HCT116 (cell line): ENCODE measurements around the gene WAC.

Experiments used
- CBX3 ChIP-seq: IDR thresholded peaks from 2 replicates; pipeline ENCODE4 v1.6.1; 2012; ENCODE audit warnings: low read depth
- EZH2phosphoT487 ChIP-seq: fragments of 200-600 bp; IDR thresholded peaks from 2 replicates; pipeline ENCODE4 v1.6.1; 2018; ENCODE audit warnings: antibody characterized with exemption, borderline replicate concordance
- JUND ChIP-seq: IDR thresholded peaks from 2 replicates; pipeline ENCODE4 v1.6.1; 2012
- POLR2A ChIP-seq: IDR thresholded peaks from 2 replicates; pipeline ENCODE4 v1.7.0; 2011; ENCODE audit warnings: borderline replicate concordance; ENCODE audit not compliant: insufficient read depth, insufficient read length; ENCODE audit errors: extremely low read depth
- POLR2AphosphoS5 ChIP-seq: IDR thresholded peaks from 2 replicates; pipeline ENCODE4 v1.6.1; 2011; ENCODE audit warnings: mild to moderate bottlenecking, low read depth, low read length, moderate library complexity
- SIN3A ChIP-seq: IDR thresholded peaks from 2 replicates; pipeline ENCODE4 v1.6.1; 2012; ENCODE audit warnings: low read depth
- SRF ChIP-seq: IDR thresholded peaks from 2 replicates; pipeline ENCODE4 v1.6.1; 2012; ENCODE audit warnings: low read depth
- YY1 ChIP-seq: IDR thresholded peaks from 2 replicates; pipeline ENCODE4 v1.6.1; 2011; ENCODE audit warnings: low read length, low read depth, moderate library complexity, mild to moderate bottlenecking; ENCODE audit not compliant: insufficient replicate concordance; ENCODE audit errors: extremely low read depth
- ZFX ChIP-seq: fragments of 450-650 bp; IDR thresholded peaks from 2 replicates; pipeline ENCODE4 v1.6.1; 2017
- TF ChIP-seq, protein P1 (sequence below), 3 experiments: fragments of 200-600 bp in 1 of 3; sonication (generic) in 1 of 3; IDR thresholded peaks in 2 of 3; conservative IDR thresholded peaks in 1 of 3; 2 replicates each; pipeline ENCODE4 v1.5.1; 2012 to 2017; ENCODE audit warnings: low read depth in 2 of 3, low read length in 2 of 3, antibody characterized with exemption in 1 of 3, borderline replicate concordance in 1 of 3, control low read depth in 1 of 3, mild to moderate bottlenecking in 1 of 3, mixed read lengths in 1 of 3, mixed run types in 1 of 3, moderate library complexity in 1 of 3; ENCODE audit not compliant: insufficient read depth in 1 of 3
- TF ChIP-seq, protein P2 (sequence below): IDR thresholded peaks from 2 replicates; pipeline ENCODE4 v1.6.1; 2012; ENCODE audit warnings: low read depth
- TF ChIP-seq, protein P3 (sequence below): IDR thresholded peaks from 2 replicates; pipeline ENCODE4 v1.6.1; 2012

DNA sequence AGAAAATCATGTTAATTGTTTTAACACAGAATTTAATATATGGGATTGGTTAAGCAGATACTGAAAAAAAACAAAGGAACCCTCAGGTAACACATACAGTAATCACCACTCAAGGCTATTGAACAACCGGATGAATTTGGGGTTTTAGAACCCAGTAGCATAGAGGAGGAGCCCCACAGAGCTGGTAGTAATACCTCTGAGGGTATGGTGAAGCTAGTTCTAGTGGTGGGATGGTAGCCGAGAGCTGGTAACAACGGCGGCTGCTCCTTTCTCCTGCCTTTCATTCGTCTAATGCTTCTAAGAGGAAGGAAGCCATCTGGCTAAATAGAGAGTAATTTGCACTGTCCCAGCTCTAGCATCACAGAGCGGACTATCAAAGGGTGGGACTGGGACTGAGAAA is 52.2 kb downstream of the WAC start:
- TF ChIP-seq POLR2A, result no peak
- TF ChIP-seq EZH2phosphoT487, result no peak
- TF ChIP-seq, protein P1, sequence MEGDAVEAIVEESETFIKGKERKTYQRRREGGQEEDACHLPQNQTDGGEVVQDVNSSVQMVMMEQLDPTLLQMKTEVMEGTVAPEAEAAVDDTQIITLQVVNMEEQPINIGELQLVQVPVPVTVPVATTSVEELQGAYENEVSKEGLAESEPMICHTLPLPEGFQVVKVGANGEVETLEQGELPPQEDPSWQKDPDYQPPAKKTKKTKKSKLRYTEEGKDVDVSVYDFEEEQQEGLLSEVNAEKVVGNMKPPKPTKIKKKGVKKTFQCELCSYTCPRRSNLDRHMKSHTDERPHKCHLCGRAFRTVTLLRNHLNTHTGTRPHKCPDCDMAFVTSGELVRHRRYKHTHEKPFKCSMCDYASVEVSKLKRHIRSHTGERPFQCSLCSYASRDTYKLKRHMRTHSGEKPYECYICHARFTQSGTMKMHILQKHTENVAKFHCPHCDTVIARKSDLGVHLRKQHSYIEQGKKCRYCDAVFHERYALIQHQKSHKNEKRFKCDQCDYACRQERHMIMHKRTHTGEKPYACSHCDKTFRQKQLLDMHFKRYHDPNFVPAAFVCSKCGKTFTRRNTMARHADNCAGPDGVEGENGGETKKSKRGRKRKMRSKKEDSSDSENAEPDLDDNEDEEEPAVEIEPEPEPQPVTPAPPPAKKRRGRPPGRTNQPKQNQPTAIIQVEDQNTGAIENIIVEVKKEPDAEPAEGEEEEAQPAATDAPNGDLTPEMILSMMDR (IDR thresholded peaks at IDR 0.05 in 2 of 3, conservative IDR thresholded peaks at IDR 0.05 in 1 of 3; ENCODE audit: borderline replicate concordance in 1 of 3, insufficient read depth in 1 of 3, low read depth in 2 of 3, low read length in 2 of 3), result no peak
- TF ChIP-seq YY1, result no peak
- TF ChIP-seq JUND, result no peak
- no peak for TF ChIP-seq POLR2AphosphoS5
- no peak for TF ChIP-seq CBX3
- TF ChIP-seq, protein P2, sequence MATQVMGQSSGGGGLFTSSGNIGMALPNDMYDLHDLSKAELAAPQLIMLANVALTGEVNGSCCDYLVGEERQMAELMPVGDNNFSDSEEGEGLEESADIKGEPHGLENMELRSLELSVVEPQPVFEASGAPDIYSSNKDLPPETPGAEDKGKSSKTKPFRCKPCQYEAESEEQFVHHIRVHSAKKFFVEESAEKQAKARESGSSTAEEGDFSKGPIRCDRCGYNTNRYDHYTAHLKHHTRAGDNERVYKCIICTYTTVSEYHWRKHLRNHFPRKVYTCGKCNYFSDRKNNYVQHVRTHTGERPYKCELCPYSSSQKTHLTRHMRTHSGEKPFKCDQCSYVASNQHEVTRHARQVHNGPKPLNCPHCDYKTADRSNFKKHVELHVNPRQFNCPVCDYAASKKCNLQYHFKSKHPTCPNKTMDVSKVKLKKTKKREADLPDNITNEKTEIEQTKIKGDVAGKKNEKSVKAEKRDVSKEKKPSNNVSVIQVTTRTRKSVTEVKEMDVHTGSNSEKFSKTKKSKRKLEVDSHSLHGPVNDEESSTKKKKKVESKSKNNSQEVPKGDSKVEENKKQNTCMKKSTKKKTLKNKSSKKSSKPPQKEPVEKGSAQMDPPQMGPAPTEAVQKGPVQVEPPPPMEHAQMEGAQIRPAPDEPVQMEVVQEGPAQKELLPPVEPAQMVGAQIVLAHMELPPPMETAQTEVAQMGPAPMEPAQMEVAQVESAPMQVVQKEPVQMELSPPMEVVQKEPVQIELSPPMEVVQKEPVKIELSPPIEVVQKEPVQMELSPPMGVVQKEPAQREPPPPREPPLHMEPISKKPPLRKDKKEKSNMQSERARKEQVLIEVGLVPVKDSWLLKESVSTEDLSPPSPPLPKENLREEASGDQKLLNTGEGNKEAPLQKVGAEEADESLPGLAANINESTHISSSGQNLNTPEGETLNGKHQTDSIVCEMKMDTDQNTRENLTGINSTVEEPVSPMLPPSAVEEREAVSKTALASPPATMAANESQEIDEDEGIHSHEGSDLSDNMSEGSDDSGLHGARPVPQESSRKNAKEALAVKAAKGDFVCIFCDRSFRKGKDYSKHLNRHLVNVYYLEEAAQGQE, result no peak
- TF ChIP-seq SRF, result no peak
- no peak for TF ChIP-seq ZFX
- TF ChIP-seq SIN3A, result no peak
- TF ChIP-seq, protein P3, sequence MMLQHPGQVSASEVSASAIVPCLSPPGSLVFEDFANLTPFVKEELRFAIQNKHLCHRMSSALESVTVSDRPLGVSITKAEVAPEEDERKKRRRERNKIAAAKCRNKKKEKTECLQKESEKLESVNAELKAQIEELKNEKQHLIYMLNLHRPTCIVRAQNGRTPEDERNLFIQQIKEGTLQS, result no peak
